Tongue (tissue), 3 donors: Measurements from ENCODE around the gene PTEN. TPM values are rescaled to one million over a fixed set of nuclear protein-coding genes. Genes with fewer than 3 reads are reported as not detected.

Experiments used
- DNase-seq: peaks from one replicate; pipeline ENCODE4 v3.0.0-alpha.2; 2015
- small RNA-seq: library from RNA; depleted of rRNA; stranded (forward); fragments of <200 nt; gene quantifications from one replicate; pipeline ENCODE3, GENCODE V24; 2014; ENCODE audit warnings: low replicate concordance
- total RNA-seq: library from RNA; depleted of rRNA; stranded (reverse); fragments of >200 nt; gene quantifications from one replicate; pipeline ENCODE4 v1.2.3, GENCODE V29; 2014

PTEN gene
- total RNA-seq, 1 donor from 2014 or later, result 194 TPM

- no peak for DNase-seq
Observed at GRCh38 chr10:87983716-87984115, 120.3 kb downstream of the PTEN start.

GRCh38 chr10:87987206-87987605 is 123.8 kb downstream of the PTEN start:
- no peak for DNase-seq

- DNase-seq, result no peak
Observed at GRCh38 chr10:87991946-87992345, 128.5 kb downstream of the PTEN start.

GRCh38 chr10:88004451-88004850 is 141.0 kb downstream of the PTEN start:
- DNase-seq, result peak; percentile 2

- no peak for DNase-seq
Observed at GRCh38 chr10:88006261-88006660, 142.8 kb downstream of the PTEN start.

GRCh38 chr10:88008866-88009470 is 145.5 kb downstream of the PTEN start:
- DNase-seq, result no peak

- no peak for DNase-seq
Observed at GRCh38 chr10:88012641-88013040, 149.2 kb downstream of the PTEN start.

GRCh38 chr10:88017781-88018180 is 154.4 kb downstream of the PTEN start:
- DNase-seq, result no peak

GRCh38 chr10:88019753-88020152 is 156.3 kb downstream of the PTEN start:
- DNase-seq, result no peak

Small RNA genes within 50 kb of the gene (small RNA-seq; reads per million reads assigned to genes)
- gene RF00284, result not detected
- not detected for gene RN7SL78P

Other genes starting within 250 kb of the PTEN start
- gene PAPSS2, start 203.7 kb upstream of the PTEN start, total RNA-seq, result 19.8 TPM
- 44.8 TPM for gene ATAD1, start 45.4 kb upstream of the PTEN start, total RNA-seq
- 0.10 TPM for gene KLLN, start 92 bp upstream of the PTEN start, total RNA-seq